Measurements from ENCODE around the gene PCYT2. TPM values are rescaled to one million over a fixed set of nuclear protein-coding genes. Genes with fewer than 3 reads are reported as not detected.

Gene PCYT2
- total and polyA plus RNA-seq, 9 of the 15 experiments (the other 6 are each of a cell fraction or from before 2014, with no cell fraction given) = 0.92 to 134 (median 82.5) TPM

DNA sequence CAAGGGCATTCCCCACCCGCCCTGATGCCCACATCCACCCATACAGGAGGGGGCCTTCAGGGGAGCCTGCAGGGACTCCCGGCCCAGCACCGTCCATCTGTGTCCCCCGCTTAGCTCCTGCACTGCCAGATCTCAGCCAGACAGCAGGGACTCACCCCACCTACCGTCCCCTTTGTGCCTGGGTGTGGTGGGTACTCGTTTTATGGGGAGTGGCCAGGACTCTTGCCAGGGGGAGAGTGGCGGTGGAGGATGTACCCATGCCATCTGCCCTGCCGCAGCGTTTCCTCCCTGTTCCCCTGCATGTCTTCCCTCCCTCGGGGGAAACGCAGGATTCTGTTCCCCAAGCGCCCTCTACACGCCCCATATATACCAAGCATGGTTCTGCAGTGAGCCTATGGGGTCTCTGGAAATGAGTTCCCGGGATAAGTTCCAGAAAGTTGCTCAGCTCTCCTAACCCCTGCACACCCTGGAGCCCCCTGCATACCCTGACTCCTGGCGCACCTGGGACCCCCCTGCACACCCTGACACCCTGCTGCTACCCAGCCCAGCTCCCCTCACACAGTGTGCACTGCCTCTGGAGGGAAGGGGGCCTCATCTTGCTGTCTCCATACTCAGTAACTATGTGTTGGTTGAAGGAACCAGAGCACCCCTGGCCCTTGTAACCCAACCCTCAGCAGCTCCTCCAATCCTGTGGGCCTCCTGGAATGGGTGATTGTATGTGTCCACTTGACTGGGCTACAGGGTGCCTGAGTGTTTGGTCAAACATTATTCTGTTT, 20.5 kb upstream of the PCYT2 start (continued):
- peak; percentile 24; the same call in 1 of the 2 replicates for TF ChIP-seq SP1 (CRISPR knock-in tag; IDR thresholded peaks at IDR 0.05)
- TF ChIP-seq ZNF785 (CRISPR knock-in tag; IDR thresholded peaks at IDR 0.05) = no peak
- TF ChIP-seq ARHGAP35 (IDR thresholded peaks at IDR 0.05; ENCODE audit: partially characterized antibody) = no peak
- TF ChIP-seq HMGN3 (IDR thresholded peaks at IDR 0.05; ENCODE audit: borderline replicate concordance, extremely low read depth, insufficient read length, low read depth, low read length) = peak; percentile 38
- TF ChIP-seq ZBTB7A (IDR thresholded peaks at IDR 0.05; ENCODE audit: borderline replicate concordance, control insufficient read depth, low read depth, low read length) = 0 out of 2 replicates have a peak, but pooled peaks have one; percentile 40
- TF ChIP-seq ZNF263 (CRISPR knock-in tag; IDR thresholded peaks at IDR 0.05; ENCODE audit: borderline replicate concordance) = peak; percentile 9; the same call in 1 of the 2 replicates

DNA sequence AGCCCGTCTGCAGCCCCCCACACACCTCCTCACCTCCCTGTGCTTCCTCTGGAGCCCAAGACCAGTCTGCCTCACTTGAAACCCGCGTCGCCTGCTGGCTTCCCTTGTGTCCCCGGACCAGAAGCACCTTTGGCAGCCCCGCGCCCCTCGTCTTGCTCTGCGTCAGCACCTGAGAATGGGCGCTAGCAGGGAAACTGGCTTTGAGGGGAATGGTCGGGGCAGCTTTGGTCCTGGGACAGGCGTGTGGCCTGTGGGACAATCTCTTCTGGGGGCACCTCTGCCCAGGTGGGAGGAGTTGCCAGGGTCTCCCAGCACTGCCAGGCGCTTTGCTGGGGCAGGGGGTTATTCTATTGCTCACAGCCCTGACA, 20.0 kb upstream of the PCYT2 start:
- in situ Hi-C loops (cut with MboI) (no loop called here), intact Hi-C loops (cut with micrococcal nuclease) (no loop called here)
- ATAC-seq = no peak
- no TSS peak for BruUV-seq (replicated peaks)
- Histone ChIP-seq H3K79me2 (ENCODE audit: control insufficient read depth, insufficient read depth, low read length) (peaks cover 44% of the 10 kb centered on the region), H4K20me1 (replicated peaks; ENCODE audit: control insufficient read depth, insufficient read depth, low read length) (peaks cover 10% of the 10 kb centered on the region), H3K9ac (ENCODE audit: insufficient read depth in 1 of 2, low read depth in 2 of 2, low read length in 2 of 2) (peak overlapping the region in 1 of 2 experiments; percentile 19; a peak in 1 of 4 replicates), H3K27ac (ENCODE audit: extremely low read depth, low read depth, low read length) (no peak overlapping the region), H3K4me1 (replicated peaks in 1 of 2; ENCODE audit: control insufficient read depth in 2 of 2, insufficient read depth in 2 of 2, low read length in 2 of 2) (peaks cover 36 to 96% of the 10 kb centered on the region in 2 experiments), H3K4me2 (ENCODE audit: insufficient read depth, low read length) (no peak overlapping the region), H3K9me3 (replicated peaks; ENCODE audit: control insufficient read depth, insufficient read depth, low read depth, low read length) (no peaks in the 10 kb centered on the region), H3K9me1 (ENCODE audit: control insufficient read depth, insufficient read depth, low read length) (peaks cover 13% of the 10 kb centered on the region), H2AFZ (ENCODE audit: low read depth, low read length) (no peak overlapping the region), H3K36me3 (ENCODE audit: control insufficient read depth, insufficient read depth, low read length) (peaks cover 36% of the 10 kb centered on the region; the same call in 2 of the 3 replicates), H3K4me3 (no peak overlapping the region), H3K27me3 (ENCODE audit: control insufficient read depth in 2 of 2, insufficient read depth in 2 of 2, low read length in 2 of 2) (no peaks in the 10 kb centered on the region)
- ChIA-PET CTCF (ENCODE audit: low intra/inter-chr PET ratio) (no interaction called here), POLR2A (interaction anchor here (0.6 to 2.3 kb wide), 3 partner anchors 15 to 227 kb away, joined by 3 to 7 read pairs (median 3); no protein-coding TSS in a partner anchor)
- no peak for DNase-seq (ENCODE audit: extremely low read depth in 1 of 4, low spot score in 3 of 4)
- 77% methylated on average over 11 of the region's 13 CpGs for WGBS (ENCODE audit: insufficient coverage, low coverage, missing lambda C conversion rate)
- FAIRE-seq = no peak
- TF ChIP-seq PHTF2 (CRISPR knock-in tag; IDR thresholded peaks at IDR 0.05) (no peak), DMBX1 (CRISPR knock-in tag; IDR thresholded peaks at IDR 0.05; ENCODE audit: borderline replicate concordance) (no peak), HMGN3 (IDR thresholded peaks at IDR 0.05; ENCODE audit: borderline replicate concordance, extremely low read depth, insufficient read length, low read depth, low read length) (peak; percentile 2), RBM14 (IDR thresholded peaks at IDR 0.05; ENCODE audit: borderline replicate concordance, insufficient read depth, low read depth, low read length) (0 out of 2 replicates have a peak, but pooled peaks have one; percentile 15), KDM4B (IDR thresholded peaks at IDR 0.05; ENCODE audit: borderline replicate concordance in 2 of 2, low read depth in 1 of 2) (no peak), LARP7 (IDR thresholded peaks at IDR 0.05) (no peak), TAF1 (IDR thresholded peaks at IDR 0.05; ENCODE audit: control insufficient read depth, extremely low read depth, insufficient read depth, low read length, severe bottlenecking) (no peak), ZNF41 (CRISPR knock-in tag; conservative IDR thresholded peaks at IDR 0.05) (no peak), ZEB2 (IDR thresholded peaks at IDR 0.05) (no peak)
- TF ChIP-seq, protein P1, sequence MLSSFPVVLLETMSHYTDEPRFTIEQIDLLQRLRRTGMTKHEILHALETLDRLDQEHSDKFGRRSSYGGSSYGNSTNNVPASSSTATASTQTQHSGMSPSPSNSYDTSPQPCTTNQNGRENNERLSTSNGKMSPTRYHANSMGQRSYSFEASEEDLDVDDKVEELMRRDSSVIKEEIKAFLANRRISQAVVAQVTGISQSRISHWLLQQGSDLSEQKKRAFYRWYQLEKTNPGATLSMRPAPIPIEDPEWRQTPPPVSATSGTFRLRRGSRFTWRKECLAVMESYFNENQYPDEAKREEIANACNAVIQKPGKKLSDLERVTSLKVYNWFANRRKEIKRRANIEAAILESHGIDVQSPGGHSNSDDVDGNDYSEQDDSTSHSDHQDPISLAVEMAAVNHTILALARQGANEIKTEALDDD (IDR thresholded peaks at IDR 0.05) = no peak
